Measurements from ENCODE around the gene C2orf49. TPM values are rescaled to one million over a fixed set of nuclear protein-coding genes. Genes with fewer than 3 reads are reported as not detected.

C2orf49 gene
- total and polyA plus RNA-seq, 9 of the 15 experiments (the other 6 are each of a cell fraction or from before 2014, with no cell fraction given): 17.9 to 38.2 (median 25.6) TPM

DNA sequence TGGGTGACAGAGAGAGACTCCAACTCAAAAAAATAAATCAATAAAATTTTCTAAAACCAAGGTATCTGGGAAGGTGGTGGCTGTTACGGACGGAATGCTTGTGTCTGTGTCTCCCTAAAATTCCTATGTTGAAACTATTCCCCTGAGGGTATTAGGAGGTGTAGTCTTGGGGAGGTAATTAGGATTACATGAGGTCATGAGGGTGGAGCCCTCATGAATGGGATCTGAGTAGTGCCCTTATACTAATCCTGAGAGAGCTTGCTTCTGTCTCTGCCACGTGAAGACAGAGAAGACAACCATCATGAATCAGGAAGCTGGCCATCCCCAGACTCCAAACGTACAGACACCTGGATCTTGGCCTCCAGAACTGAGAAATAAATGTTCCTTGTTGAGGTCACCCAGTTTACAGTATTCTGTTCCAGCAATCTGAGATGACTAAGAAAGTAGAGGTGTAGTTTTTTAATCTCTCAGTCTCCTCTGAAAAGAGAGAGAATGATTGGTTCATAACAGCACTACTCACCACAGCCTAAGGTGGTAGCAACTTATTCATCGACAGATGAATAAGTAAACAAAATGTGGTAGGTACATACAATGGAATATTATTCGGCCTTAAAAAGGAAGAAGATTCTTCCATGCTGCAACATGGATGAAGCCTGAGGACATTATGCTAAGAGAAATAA lies 46.2 kb upstream of the C2orf49 start (continued):
- TF ChIP-seq, protein P1, sequence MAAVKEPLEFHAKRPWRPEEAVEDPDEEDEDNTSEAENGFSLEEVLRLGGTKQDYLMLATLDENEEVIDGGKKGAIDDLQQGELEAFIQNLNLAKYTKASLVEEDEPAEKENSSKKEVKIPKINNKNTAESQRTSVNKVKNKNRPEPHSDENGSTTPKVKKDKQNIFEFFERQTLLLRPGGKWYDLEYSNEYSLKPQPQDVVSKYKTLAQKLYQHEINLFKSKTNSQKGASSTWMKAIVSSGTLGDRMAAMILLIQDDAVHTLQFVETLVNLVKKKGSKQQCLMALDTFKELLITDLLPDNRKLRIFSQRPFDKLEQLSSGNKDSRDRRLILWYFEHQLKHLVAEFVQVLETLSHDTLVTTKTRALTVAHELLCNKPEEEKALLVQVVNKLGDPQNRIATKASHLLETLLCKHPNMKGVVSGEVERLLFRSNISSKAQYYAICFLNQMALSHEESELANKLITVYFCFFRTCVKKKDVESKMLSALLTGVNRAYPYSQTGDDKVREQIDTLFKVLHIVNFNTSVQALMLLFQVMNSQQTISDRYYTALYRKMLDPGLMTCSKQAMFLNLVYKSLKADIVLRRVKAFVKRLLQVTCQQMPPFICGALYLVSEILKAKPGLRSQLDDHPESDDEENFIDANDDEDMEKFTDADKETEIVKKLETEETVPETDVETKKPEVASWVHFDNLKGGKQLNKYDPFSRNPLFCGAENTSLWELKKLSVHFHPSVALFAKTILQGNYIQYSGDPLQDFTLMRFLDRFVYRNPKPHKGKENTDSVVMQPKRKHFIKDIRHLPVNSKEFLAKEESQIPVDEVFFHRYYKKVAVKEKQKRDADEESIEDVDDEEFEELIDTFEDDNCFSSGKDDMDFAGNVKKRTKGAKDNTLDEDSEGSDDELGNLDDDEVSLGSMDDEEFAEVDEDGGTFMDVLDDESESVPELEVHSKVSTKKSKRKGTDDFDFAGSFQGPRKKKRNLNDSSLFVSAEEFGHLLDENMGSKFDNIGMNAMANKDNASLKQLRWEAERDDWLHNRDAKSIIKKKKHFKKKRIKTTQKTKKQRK (IDR thresholded peaks at IDR 0.05; ENCODE audit: borderline replicate concordance, low read depth, low read length): no peak
- no peak for TF ChIP-seq NCOA2 (IDR thresholded peaks at IDR 0.05; ENCODE audit: partially characterized antibody in 2 of 2)
- TF ChIP-seq, protein P2, sequence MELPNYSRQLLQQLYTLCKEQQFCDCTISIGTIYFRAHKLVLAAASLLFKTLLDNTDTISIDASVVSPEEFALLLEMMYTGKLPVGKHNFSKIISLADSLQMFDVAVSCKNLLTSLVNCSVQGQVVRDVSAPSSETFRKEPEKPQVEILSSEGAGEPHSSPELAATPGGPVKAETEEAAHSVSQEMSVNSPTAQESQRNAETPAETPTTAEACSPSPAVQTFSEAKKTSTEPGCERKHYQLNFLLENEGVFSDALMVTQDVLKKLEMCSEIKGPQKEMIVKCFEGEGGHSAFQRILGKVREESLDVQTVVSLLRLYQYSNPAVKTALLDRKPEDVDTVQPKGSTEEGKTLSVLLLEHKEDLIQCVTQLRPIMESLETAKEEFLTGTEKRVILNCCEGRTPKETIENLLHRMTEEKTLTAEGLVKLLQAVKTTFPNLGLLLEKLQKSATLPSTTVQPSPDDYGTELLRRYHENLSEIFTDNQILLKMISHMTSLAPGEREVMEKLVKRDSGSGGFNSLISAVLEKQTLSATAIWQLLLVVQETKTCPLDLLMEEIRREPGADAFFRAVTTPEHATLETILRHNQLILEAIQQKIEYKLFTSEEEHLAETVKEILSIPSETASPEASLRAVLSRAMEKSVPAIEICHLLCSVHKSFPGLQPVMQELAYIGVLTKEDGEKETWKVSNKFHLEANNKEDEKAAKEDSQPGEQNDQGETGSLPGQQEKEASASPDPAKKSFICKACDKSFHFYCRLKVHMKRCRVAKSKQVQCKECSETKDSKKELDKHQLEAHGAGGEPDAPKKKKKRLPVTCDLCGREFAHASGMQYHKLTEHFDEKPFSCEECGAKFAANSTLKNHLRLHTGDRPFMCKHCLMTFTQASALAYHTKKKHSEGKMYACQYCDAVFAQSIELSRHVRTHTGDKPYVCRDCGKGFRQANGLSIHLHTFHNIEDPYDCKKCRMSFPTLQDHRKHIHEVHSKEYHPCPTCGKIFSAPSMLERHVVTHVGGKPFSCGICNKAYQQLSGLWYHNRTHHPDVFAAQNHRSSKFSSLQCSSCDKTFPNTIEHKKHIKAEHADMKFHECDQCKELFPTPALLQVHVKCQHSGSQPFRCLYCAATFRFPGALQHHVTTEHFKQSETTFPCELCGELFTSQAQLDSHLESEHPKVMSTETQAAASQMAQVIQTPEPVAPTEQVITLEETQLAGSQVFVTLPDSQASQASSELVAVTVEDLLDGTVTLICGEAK (IDR thresholded peaks at IDR 0.05): no peak
- TF ChIP-seq, protein P2 (CRISPR knock-in tag; IDR thresholded peaks at IDR 0.05): no peak
- no peak for TF ChIP-seq CC2D1A (IDR thresholded peaks at IDR 0.05)
- TF ChIP-seq, protein P3, sequence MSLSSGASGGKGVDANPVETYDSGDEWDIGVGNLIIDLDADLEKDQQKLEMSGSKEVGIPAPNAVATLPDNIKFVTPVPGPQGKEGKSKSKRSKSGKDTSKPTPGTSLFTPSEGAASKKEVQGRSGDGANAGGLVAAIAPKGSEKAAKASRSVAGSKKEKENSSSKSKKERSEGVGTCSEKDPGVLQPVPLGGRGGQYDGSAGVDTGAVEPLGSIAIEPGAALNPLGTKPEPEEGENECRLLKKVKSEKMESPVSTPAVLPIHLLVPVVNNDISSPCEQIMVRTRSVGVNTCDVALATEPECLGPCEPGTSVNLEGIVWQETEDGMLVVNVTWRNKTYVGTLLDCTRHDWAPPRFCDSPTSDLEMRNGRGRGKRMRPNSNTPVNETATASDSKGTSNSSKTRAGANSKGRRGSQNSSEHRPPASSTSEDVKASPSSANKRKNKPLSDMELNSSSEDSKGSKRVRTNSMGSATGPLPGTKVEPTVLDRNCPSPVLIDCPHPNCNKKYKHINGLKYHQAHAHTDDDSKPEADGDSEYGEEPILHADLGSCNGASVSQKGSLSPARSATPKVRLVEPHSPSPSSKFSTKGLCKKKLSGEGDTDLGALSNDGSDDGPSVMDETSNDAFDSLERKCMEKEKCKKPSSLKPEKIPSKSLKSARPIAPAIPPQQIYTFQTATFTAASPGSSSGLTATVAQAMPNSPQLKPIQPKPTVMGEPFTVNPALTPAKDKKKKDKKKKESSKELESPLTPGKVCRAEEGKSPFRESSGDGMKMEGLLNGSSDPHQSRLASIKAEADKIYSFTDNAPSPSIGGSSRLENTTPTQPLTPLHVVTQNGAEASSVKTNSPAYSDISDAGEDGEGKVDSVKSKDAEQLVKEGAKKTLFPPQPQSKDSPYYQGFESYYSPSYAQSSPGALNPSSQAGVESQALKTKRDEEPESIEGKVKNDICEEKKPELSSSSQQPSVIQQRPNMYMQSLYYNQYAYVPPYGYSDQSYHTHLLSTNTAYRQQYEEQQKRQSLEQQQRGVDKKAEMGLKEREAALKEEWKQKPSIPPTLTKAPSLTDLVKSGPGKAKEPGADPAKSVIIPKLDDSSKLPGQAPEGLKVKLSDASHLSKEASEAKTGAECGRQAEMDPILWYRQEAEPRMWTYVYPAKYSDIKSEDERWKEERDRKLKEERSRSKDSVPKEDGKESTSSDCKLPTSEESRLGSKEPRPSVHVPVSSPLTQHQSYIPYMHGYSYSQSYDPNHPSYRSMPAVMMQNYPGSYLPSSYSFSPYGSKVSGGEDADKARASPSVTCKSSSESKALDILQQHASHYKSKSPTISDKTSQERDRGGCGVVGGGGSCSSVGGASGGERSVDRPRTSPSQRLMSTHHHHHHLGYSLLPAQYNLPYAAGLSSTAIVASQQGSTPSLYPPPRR (CRISPR knock-in tag; IDR thresholded peaks at IDR 0.05; ENCODE audit: borderline replicate concordance): no peak

Data from K562 (cell line).